Measurements from ENCODE around the gene NFAT5. TPM values are rescaled to one million over a fixed set of nuclear protein-coding genes. Genes with fewer than 3 reads are reported as not detected.
"Not testable (repeated sequence)": the region's sequence is repeated elsewhere in the genome, so short reads cannot be mapped to it uniquely, and the experiment has no call there.

Gene NFAT5
- total RNA-seq, 5 donors from 2014 or later (not counting 1 experiment from before 2014, with no cell fraction given): 24.3 to 33.7 (median 27.8) TPM

DNA sequence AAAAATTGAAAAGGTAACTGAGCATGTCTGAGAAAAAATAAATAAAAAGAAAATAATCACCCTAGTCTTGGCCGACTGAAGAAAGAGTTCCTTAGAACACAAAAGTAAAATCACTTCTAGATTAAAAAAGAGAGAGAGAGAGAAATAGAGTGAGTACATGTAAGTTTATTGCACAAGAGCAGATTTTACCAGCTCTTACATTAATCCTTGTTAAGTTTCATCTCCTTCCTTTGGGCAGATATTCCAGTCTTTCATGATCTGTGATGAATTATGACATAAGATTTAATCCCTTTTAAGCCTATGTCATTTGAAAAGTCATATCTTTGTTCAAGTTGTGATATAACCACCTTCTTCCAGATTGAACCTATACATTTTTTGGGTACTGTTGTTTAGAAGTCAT lies 54.8 kb downstream of the NFAT5 start:
- no peak overlapping the region for H3K4me3 ChIP-seq (ENCODE audit: control insufficient read depth in 1 of 2, extremely low read depth in 1 of 2, low read length in 1 of 2)
- peaks cover 23 to 34% (median 24%) of the 10 kb centered on the region in 3 donors for H3K4me1 Mint-ChIP-seq
- no peaks in the 10 kb centered on the region for H3K9me3 ChIP-seq
- no peak overlapping the region for H3K27ac ChIP-seq (ENCODE audit: low read length)
- H3K9me3 Mint-ChIP-seq: no peaks in the 10 kb centered on the region
- H3K36me3 Mint-ChIP-seq: peaks cover 15% of the 10 kb centered on the region
- H3K4me1 ChIP-seq (ENCODE audit: control insufficient read depth in 1 of 2, extremely low read depth in 1 of 2, insufficient read depth in 2 of 2, low read length in 2 of 2): no peaks in the 10 kb centered on the region
- ChIA-PET POLR2A (no interaction called here), CTCF (no interaction called here)
- H3K4me3 Mint-ChIP-seq: no peak overlapping the region
- DNase-seq (no peak), ATAC-seq (replicated peaks in 1 of 4) (no peak)
- H3K27me3 Mint-ChIP-seq: no peaks in the 10 kb centered on the region
- no peaks in the 10 kb centered on the region for H3K27me3 ChIP-seq (replicated peaks in 1 of 2; ENCODE audit: control insufficient read depth in 2 of 2, extremely low read depth in 1 of 2, insufficient read depth in 2 of 2, low read length in 1 of 2)
- H3K27ac Mint-ChIP-seq: no peak overlapping the region
- no CpG with 5 or more reads among the region's 1 CpG for WGBS (ENCODE audit: insufficient coverage)
- H3K36me3 ChIP-seq (ENCODE audit: control insufficient read depth in 2 of 2, extremely low read depth in 1 of 2, insufficient read depth in 1 of 2, low read length in 1 of 2): no peaks in the 10 kb centered on the region

DNA sequence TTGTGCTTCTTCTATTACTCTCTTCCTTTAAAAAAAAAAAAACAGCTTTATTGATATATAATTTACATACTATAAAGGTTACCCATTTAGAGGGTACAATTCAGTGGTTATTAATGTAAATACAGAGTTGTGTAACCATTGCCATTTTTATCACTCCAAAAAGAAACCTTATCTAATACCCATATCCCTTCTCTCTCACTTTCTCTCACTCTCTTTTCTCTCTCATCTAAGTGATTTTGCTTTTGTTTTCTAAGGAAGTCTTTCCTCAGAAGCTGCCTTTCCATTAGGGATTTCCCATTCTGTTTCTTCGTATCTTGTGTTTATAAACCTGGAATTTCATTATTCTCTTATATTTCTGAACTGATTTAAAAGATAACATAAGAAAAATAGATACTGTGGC lies 55.5 kb downstream of the NFAT5 start:
- no peaks in the 10 kb centered on the region for H3K9me3 ChIP-seq
- POLR2A ChIA-PET: no interaction called here
- peaks cover 0 to 2% of the 10 kb centered on the region in 2 donors for H3K36me3 ChIP-seq (ENCODE audit: control insufficient read depth in 2 of 2, extremely low read depth in 1 of 2, insufficient read depth in 1 of 2, low read length in 1 of 2)
- no peak for ATAC-seq (replicated peaks in 1 of 4)
- no peak overlapping the region for H3K4me3 Mint-ChIP-seq
- WGBS (ENCODE audit: insufficient coverage): no CpG with 5 or more reads among the region's 1 CpG
- H3K27me3 Mint-ChIP-seq: no peaks in the 10 kb centered on the region
- no peaks in the 10 kb centered on the region for H3K9me3 Mint-ChIP-seq
- peaks cover 11% of the 10 kb centered on the region for H3K36me3 Mint-ChIP-seq
- H3K27me3 ChIP-seq (replicated peaks in 1 of 2; ENCODE audit: control insufficient read depth in 2 of 2, extremely low read depth in 1 of 2, insufficient read depth in 2 of 2, low read length in 1 of 2): no peaks in the 10 kb centered on the region
- H3K4me1 Mint-ChIP-seq: peaks cover 17 to 28% (median 22%) of the 10 kb centered on the region in 3 donors
- no peak for DNase-seq
- no peak overlapping the region for H3K4me3 ChIP-seq (ENCODE audit: control insufficient read depth in 1 of 2, extremely low read depth in 1 of 2, low read length in 1 of 2)
- H3K27ac ChIP-seq (ENCODE audit: low read length): no peak overlapping the region
- no peaks in the 10 kb centered on the region for H3K4me1 ChIP-seq (ENCODE audit: control insufficient read depth in 1 of 2, extremely low read depth in 1 of 2, insufficient read depth in 2 of 2, low read length in 2 of 2)
- H3K27ac Mint-ChIP-seq: no peak overlapping the region
- CTCF ChIA-PET: interaction anchor here in 1 of 2 donors (0.6 kb wide), 1 partner anchor 9 kb away, joined by 3 read pairs; no protein-coding TSS in a partner anchor

DNA sequence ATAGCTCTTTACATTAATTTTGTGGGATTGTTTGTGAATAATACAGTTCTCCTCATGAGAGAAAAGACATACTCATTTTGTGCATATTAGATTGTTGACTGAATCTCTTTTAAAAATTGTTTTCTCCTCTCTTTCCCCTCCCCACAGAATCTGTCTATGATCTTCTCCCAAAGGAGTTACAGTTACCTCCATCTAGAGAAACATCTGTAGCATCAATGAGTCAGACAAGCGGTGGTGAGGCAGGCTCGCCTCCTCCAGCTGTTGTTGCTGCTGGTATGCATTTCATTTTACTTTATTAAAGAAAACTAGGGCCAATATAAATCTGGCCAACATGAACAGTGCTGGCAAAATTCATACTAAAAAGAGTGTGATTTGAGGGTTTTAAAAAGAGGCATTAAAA lies 60.5 kb downstream of the NFAT5 start:
- Histone ChIP-seq H3K27ac (ENCODE audit: low read length) (no peak overlapping the region), H3K4me3 (ENCODE audit: control insufficient read depth in 1 of 2, extremely low read depth in 1 of 2, low read length in 1 of 2) (no peak overlapping the region), H3K9me3 (no peaks in the 10 kb centered on the region), H3K27me3 (replicated peaks in 1 of 2; ENCODE audit: control insufficient read depth in 2 of 2, extremely low read depth in 1 of 2, insufficient read depth in 2 of 2, low read length in 1 of 2) (no peaks in the 10 kb centered on the region), H3K36me3 (ENCODE audit: control insufficient read depth in 2 of 2, extremely low read depth in 1 of 2, insufficient read depth in 1 of 2, low read length in 1 of 2) (peaks cover 0 to 8% of the 10 kb centered on the region in 2 donors), H3K4me1 (ENCODE audit: control insufficient read depth in 1 of 2, extremely low read depth in 1 of 2, insufficient read depth in 2 of 2, low read length in 2 of 2) (no peaks in the 10 kb centered on the region)
- H3K4me1 Mint-ChIP-seq: peaks cover 7% of the 10 kb centered on the region in 3 donors
- CTCF ChIA-PET: interaction anchor here in 1 of 2 donors (0.7 to 0.9 kb wide), 2 partner anchors 35 to 230 kb away, joined by 3 to 7 read pairs; no protein-coding TSS in a partner anchor
- no peak for DNase-seq
- no CpG with 5 or more reads among the region's 2 CpGs for WGBS (ENCODE audit: insufficient coverage)
- H3K4me3 Mint-ChIP-seq: no peak overlapping the region
- no peak overlapping the region for H3K27ac Mint-ChIP-seq
- peaks cover 14% of the 10 kb centered on the region for H3K36me3 Mint-ChIP-seq
- no peak for ATAC-seq (replicated peaks in 1 of 4)
- POLR2A ChIA-PET: interaction anchor here in 1 of 2 donors (0.7 kb wide), 1 partner anchor 15 kb away, joined by 5 read pairs; no protein-coding TSS in a partner anchor
- H3K27me3 Mint-ChIP-seq: no peaks in the 10 kb centered on the region
- H3K9me3 Mint-ChIP-seq: no peaks in the 10 kb centered on the region

DNA sequence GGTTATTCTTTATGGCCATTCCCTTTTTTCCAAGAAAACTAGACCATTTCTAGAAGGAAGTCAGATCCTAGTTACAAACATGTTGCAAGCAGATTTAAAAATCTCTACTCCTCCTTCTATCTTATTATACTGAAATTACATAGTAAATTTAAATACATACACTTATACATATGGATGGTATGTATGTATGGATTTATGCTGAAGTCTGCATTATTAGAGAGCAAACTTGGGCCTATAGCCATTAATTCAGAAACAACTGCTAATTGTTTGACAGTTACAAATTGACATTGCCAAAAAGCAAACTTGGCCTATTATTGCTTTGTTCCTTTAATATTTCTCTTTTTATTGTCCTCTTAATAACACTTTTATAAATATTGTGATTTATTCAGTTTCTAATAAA lies 67.1 kb downstream of the NFAT5 start:
- ChIA-PET CTCF (no interaction called here), POLR2A (no interaction called here)
- H3K4me1 ChIP-seq (ENCODE audit: control insufficient read depth in 1 of 2, extremely low read depth in 1 of 2, insufficient read depth in 2 of 2, low read length in 2 of 2): no peaks in the 10 kb centered on the region
- DNase-seq: no peak
- no peak for ATAC-seq (replicated peaks in 1 of 4)
- no peaks in the 10 kb centered on the region for H3K9me3 ChIP-seq
- Mint-ChIP-seq H3K27ac (no peak overlapping the region), H3K27me3 (no peaks in the 10 kb centered on the region), H3K9me3 (peaks cover 0 to 8% (median 3%) of the 10 kb centered on the region in 3 donors), H3K36me3 (peaks cover 47% of the 10 kb centered on the region), H3K4me1 (peaks cover 0 to 2% (median 0%) of the 10 kb centered on the region in 3 donors), H3K4me3 (no peak overlapping the region)
- H3K36me3 ChIP-seq (ENCODE audit: control insufficient read depth in 2 of 2, extremely low read depth in 1 of 2, insufficient read depth in 1 of 2, low read length in 1 of 2): peaks cover 6 to 21% of the 10 kb centered on the region in 2 donors
- H3K27me3 ChIP-seq (replicated peaks in 1 of 2; ENCODE audit: control insufficient read depth in 2 of 2, extremely low read depth in 1 of 2, insufficient read depth in 2 of 2, low read length in 1 of 2): no peaks in the 10 kb centered on the region
- no peak overlapping the region for H3K27ac ChIP-seq (ENCODE audit: low read length)
- H3K4me3 ChIP-seq (ENCODE audit: control insufficient read depth in 1 of 2, extremely low read depth in 1 of 2, low read length in 1 of 2): no peak overlapping the region

DNA sequence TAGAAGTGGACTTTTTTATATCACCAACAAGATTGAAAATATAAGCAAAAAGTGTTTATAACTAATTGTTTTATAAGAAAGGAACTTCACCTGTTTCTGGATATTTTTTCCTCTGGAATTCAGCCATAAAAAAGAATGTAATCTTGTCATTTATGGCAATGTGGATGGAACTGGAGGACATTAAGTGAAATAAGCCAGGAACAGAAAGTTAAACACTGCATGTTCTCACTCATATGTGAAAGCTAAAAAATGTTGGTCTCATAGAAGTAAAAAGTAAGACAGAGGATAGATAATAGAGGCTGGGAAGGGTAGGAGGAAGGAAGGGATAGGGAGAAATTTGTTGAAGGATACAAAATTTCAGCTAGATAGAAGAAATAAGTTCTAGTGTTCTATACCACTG lies 67.6 kb downstream of the NFAT5 start:
- CTCF ChIA-PET: no interaction called here
- peaks cover 49% of the 10 kb centered on the region for H3K36me3 Mint-ChIP-seq

DNA sequence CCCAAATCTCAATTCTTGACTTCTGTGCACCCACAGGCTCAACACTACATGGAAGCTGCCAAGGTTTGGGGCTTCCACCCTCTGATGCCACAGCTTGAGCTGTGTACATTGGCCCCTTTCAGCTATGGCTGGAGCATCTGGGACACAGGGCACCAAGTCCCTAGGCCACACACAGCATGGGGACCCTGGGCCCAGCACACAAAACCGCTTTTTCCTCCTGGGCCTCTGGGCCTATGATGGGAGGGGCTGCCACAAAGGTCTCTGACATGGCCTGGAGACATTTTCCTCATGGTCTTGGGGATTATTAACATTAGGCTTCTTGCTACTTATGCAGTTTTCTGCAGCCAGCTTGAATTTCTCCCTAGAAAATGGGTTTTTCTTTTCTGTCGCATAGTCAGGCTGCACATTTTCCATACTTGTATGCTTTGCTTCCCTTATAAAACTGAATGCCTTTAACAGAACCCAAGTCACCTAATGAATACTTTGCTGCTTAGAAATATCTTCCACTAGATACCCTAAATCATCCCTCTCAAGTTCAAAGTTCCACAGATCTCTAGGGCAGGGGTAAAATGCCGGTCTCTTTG lies 70.9 kb downstream of the NFAT5 start:
- H3K36me3 Mint-ChIP-seq: peaks cover 42% of the 10 kb centered on the region
- H3K4me3 ChIP-seq (ENCODE audit: control insufficient read depth in 1 of 2, extremely low read depth in 1 of 2, low read length in 1 of 2); H3K27me3 ChIP-seq (replicated peaks in 1 of 2; ENCODE audit: control insufficient read depth in 2 of 2, extremely low read depth in 1 of 2, insufficient read depth in 2 of 2, low read length in 1 of 2); H3K4me3 Mint-ChIP-seq; ATAC-seq (replicated peaks in 1 of 4); H3K27me3 Mint-ChIP-seq; H3K27ac ChIP-seq (ENCODE audit: low read length); H3K4me1 ChIP-seq (ENCODE audit: control insufficient read depth in 1 of 2, extremely low read depth in 1 of 2, insufficient read depth in 2 of 2, low read length in 2 of 2); H3K27ac Mint-ChIP-seq; POLR2A ChIA-PET; H3K4me1 Mint-ChIP-seq; DNase-seq; H3K9me3 Mint-ChIP-seq; H3K9me3 ChIP-seq: not testable (repeated sequence)
- CTCF ChIA-PET: interaction anchor here in 1 of 2 donors (0.6 kb wide), 1 partner anchor 45 kb away, joined by 3 read pairs; no protein-coding TSS in a partner anchor
- WGBS (ENCODE audit: insufficient coverage): 100% methylated on average over 2 of the region's 3 CpGs
- peaks cover 6 to 13% of the 10 kb centered on the region in 2 donors for H3K36me3 ChIP-seq (ENCODE audit: control insufficient read depth in 2 of 2, extremely low read depth in 1 of 2, insufficient read depth in 1 of 2, low read length in 1 of 2)

More for the DNA sequence above, 67.6 kb downstream of the NFAT5 start:
- H3K4me3 Mint-ChIP-seq: no peak overlapping the region
- H3K27ac ChIP-seq (ENCODE audit: low read length): no peak overlapping the region
- no peaks in the 10 kb centered on the region for H3K27me3 ChIP-seq (replicated peaks in 1 of 2; ENCODE audit: control insufficient read depth in 2 of 2, extremely low read depth in 1 of 2, insufficient read depth in 2 of 2, low read length in 1 of 2)
- no peak overlapping the region for H3K4me3 ChIP-seq (ENCODE audit: control insufficient read depth in 1 of 2, extremely low read depth in 1 of 2, low read length in 1 of 2)
- no peaks in the 10 kb centered on the region for H3K27me3 Mint-ChIP-seq
- no peaks in the 10 kb centered on the region for H3K4me1 ChIP-seq (ENCODE audit: control insufficient read depth in 1 of 2, extremely low read depth in 1 of 2, insufficient read depth in 2 of 2, low read length in 2 of 2)
- no peak for DNase-seq
- H3K9me3 ChIP-seq: no peaks in the 10 kb centered on the region
- peaks cover 0 to 2% (median 0%) of the 10 kb centered on the region in 3 donors for H3K4me1 Mint-ChIP-seq
- POLR2A ChIA-PET: no interaction called here
- ATAC-seq (replicated peaks in 1 of 4): no peak
- H3K36me3 ChIP-seq (ENCODE audit: control insufficient read depth in 2 of 2, extremely low read depth in 1 of 2, insufficient read depth in 1 of 2, low read length in 1 of 2): peaks cover 6 to 21% of the 10 kb centered on the region in 2 donors
- H3K27ac Mint-ChIP-seq: no peak overlapping the region
- H3K9me3 Mint-ChIP-seq: peaks cover 0 to 8% (median 3%) of the 10 kb centered on the region in 3 donors
